ENCODE results near the gene COX6A1.
A peak's percentile ranks its signal among the peaks of the same experiment; 100 is the strongest.

Gene COX6A1

GRCh38 chr12:120437735-120438494, at the start of gene COX6A1:
COX6A1 (plus strand) TSS chr12:120438113; CDS start chr12:120438127, 14 bp downstream.
- peak; percentile 99 for DNase-seq (ENCODE audit: insufficient read length, low spot score)
- FAIRE-seq: peak; percentile 23

DNA sequence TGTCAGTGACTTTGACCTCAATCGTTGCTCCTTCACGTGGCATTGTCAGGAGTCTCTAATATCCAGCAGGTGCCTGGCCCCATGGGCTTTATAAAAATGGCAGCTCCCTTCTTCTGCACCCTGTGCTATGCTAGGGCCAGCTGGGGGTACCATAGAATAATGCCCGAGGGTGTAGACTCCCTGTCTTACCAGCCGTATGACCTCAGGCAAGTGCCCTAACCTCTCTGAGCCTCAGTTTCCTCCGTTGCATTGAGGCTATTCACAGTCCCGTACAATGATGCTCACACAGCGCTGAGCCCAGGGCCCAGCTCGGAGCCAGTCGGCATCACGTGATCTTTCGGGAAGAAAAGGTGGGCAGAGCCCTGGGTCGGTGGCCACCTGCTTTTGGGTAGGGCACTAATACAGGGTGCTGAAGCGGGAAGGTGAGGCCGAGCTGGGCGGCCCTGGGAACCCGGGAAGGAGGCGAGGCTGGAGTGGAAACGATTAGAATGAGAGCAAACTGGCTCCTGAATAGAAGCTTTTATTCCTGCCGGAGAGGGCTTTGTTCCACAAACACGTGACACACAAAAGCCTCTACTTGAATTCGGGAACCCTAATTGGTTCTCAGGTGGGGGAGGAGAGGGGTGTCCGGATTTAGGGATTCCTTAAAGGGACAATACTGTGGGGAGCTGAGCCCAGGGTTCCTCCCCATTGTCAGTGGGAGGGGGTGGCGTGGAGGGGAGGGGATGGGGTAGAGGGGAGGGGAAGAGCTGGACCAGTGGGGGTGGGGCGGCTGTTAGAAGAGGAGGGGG, 49.0 kb upstream of the COX6A1 start:
- DNase-seq (ENCODE audit: insufficient read length, low spot score): no peak

GRCh38 chr12:120390540-120391120, 47.3 kb upstream of the COX6A1 start:
- FAIRE-seq (no peak), DNase-seq (ENCODE audit: insufficient read length, low spot score) (no peak)

More for the DNA sequence above, 49.0 kb upstream of the COX6A1 start:
- no peak for FAIRE-seq

DNA sequence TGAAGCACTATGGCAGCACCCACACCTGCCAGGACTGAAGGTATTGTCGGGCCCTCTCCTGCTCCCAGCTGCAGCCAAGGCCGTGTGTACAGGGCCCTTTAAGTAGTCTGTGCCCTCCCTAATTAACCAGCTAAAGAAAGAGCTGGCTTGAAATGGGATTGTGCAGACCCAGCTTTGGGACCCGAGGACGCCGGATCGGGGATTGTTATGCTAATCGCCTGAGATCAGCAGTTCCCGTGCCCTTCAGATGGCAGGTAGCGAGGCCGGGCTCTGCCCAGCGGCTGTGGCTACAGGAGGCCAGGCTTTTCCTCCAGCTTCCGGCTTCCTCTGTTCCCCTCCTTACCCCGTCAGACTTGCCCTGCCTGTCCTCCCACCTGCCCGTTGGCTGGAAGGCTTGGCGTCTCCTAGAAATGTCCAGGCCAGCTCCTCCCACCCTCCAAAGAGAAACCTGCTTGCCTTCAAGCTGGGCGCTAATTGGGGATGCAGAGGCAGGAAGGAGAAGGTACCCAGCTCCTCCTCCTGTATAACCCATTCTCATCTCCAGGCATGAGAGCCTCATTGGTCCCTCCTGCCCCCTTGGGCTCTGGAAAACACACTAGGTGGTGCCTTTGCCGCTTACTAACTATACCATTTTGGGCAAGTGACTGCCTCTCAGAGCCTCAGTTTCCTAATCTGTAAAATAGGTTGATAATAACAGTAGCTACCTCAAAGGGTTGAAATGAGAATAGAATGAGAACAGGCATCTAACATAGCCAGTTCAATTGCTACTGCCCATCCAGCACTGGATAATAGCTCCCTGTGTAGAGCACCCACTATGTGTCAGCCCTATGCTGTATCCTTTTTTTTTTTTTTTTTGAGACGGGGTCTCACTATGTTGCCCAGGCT, 43.2 kb upstream of the COX6A1 start:
- no peak for FAIRE-seq
- no peak for DNase-seq (ENCODE audit: insufficient read length, low spot score)

DNA sequence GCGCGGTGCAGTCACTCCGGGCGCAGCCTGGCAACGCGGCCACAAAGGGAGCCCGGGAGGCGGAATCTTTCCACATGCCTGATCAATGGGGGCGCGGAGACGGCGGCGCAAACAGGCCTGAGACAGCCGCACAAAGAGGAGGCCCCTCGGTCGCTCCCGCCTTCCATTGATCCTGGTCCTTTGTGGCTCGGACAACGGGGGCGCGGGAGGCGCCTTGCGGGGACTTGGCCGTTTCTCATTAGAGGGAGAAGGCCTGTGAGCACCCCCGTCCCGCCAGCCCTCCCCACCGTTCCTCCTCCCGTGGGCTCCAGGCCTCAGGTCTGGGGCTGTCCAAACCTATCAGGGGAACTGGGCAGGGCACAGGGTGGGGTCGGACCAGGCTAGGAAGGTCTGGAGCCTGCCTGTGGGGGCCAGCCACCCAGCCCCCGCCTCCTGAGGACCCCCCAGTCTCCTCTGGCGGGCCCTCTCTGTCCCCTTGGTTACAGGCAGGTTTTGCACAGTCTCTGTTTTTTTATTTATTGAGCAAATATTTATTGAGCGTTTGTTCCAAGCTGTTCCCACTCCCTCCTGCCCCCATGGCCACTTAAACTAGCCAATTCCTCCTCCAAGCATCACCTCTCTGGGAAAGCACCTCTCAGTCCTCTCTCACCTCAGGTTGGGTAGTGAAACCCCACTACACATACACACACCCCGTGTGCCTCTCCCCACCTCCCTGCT, 39.9 kb upstream of the COX6A1 start:
- FAIRE-seq (no peak), DNase-seq (ENCODE audit: insufficient read length, low spot score) (no peak)

- DNase-seq (ENCODE audit: insufficient read length, low spot score) (no peak), FAIRE-seq (no peak)
Measured at GRCh38 chr12:120399531-120399930, 38.4 kb upstream of the COX6A1 start.

GRCh38 chr12:120402217-120402616, 35.7 kb upstream of the COX6A1 start:
- DNase-seq (ENCODE audit: insufficient read length, low spot score) (no peak), FAIRE-seq (no peak)

- DNase-seq (ENCODE audit: insufficient read length, low spot score): no peak
- FAIRE-seq: no peak
Measured at GRCh38 chr12:120403869-120404268, 34.0 kb upstream of the COX6A1 start.

DNA sequence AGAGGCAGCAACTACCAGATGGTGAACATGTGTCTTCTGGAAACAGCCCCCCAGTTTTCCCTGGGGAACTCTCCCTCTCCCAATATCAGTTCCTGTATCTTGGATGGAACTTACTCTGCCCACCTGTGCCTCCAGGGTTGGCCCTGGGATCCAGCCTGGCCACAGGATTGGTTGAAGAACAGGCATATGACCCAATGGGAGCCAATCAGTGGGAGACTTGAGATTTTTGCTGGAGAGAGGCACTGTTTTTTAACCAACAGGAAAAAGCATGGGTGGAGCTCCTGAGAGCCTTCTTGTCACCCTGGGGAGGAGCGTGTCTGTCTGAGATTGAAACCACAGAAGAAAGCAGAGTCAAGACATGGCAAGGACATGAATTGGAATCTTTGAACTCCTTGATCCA, 33.6 kb upstream of the COX6A1 start:
- no peak for DNase-seq (ENCODE audit: insufficient read length, low spot score)
- FAIRE-seq: no peak

DNA sequence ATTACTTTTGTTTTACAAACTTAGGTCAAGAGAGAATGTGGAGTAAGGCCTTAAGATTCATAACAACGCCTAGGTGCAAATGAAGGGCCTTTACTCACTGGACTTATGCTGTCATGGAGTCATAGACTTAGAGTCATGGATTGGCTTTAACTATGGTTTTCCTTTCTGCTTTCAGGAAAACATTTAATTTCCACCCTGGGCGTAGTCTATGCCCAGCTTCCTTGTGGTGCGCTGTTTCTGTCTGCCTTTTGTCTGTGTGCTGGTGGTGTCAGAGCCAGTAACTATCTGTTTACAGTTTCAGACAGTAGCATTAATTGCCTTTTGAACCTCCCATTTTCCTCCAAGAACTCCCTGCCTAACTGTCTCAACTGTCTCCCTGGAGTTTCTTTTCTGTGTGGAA, 31.8 kb upstream of the COX6A1 start:
- DNase-seq (ENCODE audit: insufficient read length, low spot score) (no peak), FAIRE-seq (no peak)

- DNase-seq (ENCODE audit: insufficient read length, low spot score) (no peak), FAIRE-seq (no peak)
Measured at GRCh38 chr12:120406553-120406952, 31.4 kb upstream of the COX6A1 start.

GRCh38 chr12:120408771-120409170, 29.1 kb upstream of the COX6A1 start:
- FAIRE-seq (no peak), DNase-seq (ENCODE audit: insufficient read length, low spot score) (no peak)

DNA sequence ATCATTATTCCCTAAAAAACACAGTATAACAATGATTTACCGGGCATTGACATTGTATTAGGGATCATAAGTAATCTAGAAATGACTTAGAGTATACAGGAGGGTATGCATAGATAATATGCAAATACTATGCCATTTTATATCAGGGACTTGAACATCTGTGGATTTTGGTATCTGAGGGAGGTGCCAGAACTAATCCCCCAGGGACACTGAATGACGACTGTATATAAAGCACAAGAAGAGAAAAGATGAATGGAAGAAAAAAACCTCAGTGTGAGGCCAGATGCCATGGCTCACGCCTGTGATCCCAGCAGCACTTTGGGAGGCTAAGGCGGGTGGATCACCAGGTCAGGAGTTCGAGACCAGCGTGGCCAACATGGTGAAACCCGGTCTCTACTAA, 25.5 kb upstream of the COX6A1 start:
- FAIRE-seq (no peak), DNase-seq (ENCODE audit: insufficient read length, low spot score) (no peak)

DNA sequence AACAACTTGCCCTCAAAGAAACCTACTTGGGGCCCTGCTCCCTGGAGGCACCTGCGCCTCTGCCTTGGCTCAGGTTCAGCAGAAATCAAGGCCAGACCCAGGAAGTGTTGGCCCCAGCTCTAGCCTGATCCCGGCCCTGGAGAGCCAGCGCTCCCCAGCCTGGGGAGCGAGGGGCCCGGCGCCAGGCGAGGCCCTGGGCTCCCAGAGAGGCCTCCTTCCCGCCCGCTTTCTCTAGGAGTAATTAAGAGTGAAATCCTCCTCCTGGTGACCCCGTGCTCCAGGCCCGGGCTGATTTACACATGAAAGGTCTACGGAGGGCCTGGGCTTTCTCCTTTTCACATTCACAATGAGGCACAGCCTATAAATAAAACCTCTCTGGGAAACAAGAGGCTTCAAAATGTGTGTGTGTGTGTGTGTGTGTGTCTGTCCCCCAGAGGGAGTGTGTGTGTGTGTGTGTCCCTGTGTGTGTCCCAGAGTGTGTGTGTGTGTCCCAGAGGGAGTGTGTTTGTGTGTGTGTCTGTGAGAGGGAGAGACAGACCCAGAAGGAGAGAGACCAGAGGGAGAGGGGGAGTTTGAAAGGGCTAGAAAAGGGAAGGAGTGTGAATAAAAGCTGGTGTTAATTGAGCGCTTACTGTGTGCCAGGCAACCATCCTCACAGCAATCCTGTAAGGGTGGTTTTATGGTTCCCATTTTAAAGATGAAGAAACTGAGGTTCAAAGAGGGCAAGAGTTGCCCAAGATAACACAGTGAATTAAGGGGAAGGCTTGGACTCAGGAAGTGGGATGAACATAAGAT, 23.8 kb upstream of the COX6A1 start:
- no peak for DNase-seq (ENCODE audit: insufficient read length, low spot score)
- no peak for FAIRE-seq

GRCh38 chr12:120416490-120417216, 21.3 kb upstream of the COX6A1 start:
- FAIRE-seq (no peak), DNase-seq (ENCODE audit: insufficient read length, low spot score) (no peak)

DNA sequence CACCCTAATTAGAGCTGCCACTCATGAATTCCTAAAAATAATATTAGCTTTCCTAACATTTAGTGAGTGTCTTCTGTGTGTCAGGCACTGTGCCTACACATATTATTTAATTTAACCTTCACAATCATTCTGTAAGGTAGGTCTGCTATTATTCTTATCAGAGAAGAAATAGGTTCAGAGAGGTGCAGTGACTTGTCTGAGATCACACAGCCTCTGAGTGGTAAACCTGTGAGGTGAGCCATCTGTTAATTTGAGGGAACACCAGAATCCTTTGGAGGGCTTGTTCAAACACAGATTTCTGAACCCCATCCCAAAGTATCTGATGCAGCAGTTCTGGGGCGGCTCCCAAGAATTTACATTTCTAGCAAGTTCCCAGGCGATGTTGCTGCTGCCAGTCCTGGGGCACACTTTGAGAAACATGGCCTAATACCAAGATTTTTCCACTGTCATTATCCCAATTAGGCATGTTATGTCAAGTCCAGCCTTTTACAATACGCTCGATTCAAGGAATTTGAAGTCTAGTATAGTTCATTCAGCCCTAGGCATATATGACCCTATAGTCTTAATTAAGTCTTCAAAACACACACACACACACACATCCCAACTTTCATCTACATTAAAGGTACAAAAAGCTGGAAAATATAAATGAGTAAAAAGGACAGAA, 19.9 kb upstream of the COX6A1 start:
- no peak for FAIRE-seq
- DNase-seq (ENCODE audit: insufficient read length, low spot score): no peak

DNA sequence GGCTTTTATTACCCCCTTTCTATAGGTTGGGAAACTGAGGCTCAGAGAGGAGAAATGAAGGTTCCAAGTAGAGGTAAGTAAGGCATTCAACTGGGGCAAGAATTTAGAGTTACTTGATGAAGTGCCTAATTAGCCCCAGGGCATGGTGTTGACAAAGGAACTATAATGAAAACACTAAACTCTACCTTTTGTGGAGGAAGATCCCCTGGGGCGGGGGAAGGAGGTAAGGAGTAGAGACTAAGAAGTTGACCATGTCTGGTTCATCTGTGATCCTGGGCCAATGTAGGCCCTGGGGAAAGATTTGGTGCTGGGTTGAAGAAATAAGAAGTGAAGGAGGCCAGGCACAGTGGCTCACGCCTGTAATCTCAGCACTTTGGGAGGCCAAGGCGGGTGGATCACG, 16.2 kb upstream of the COX6A1 start:
- DNase-seq (ENCODE audit: insufficient read length, low spot score): no peak
- no peak for FAIRE-seq

DNA sequence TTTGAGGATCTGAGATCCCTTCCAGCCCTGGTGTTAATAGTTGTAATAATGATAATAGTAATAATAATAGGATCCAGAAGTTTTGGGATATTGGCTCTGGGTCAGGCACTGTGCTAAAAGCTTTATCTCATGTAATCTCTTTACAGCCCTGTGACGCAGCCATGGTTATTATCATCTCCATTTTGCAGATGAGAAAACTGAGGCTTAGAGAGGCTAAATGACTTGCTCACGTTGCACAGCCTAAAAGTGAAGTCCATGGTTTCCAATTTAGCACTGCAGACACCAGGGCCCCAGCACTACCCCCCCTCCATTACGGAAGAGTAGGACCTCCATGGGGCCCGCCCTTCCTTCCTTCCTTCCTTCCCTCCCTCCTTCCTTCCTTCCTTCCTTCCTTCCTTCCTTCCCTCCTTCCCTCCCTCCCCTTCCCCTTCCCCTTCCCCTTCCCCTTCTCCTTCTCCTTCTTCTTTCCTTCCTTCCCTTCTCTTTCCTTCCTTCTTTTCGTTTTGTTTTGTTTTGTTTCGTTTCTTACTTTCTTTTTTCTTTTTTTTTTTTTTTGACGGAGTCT, 14.9 kb upstream of the COX6A1 start:
- FAIRE-seq: no peak
- no peak for DNase-seq (ENCODE audit: insufficient read length, low spot score)

All from HTR-8/SVneo (cell line).